Measurements from ENCODE around the gene NDC1. TPM values are rescaled to one million over a fixed set of nuclear protein-coding genes. Genes with fewer than 3 reads are reported as not detected.
"Not testable (repeated sequence)": the region's sequence is repeated elsewhere in the genome, so short reads cannot be mapped to it uniquely, and the experiment has no call there.

The NDC1 gene
- total RNA-seq, result 10 to 100 TPM; 31.2 to 38.5 TPM

GRCh38 chr1:53837924-53838653 lies at the start of gene NDC1:
NDC1 (minus strand) TSS chr1:53838296; CDS start chr1:53838261, 35 bp downstream.
- Mint-ChIP-seq H3K36me3 (ENCODE audit: low read depth) (peaks cover 22% of the 10 kb centered on the region), H3K9me3 (ENCODE audit: low read depth) (peaks cover 6% of the 10 kb centered on the region), H3K27ac (peak within 1 kb of the TSS; percentile 96), H3K4me1 (peaks cover 25% of the 10 kb centered on the region), H3K27me3 (peaks cover 2% of the 10 kb centered on the region), H3K4me3 (peak within 1 kb of the TSS; percentile 100)
- CTCF ChIA-PET, result interaction anchor here (0.5 to 1.8 kb wide), 8 partner anchors 19 to 481 kb away, joined by 3 to 6 read pairs (median 4); partner anchors contain the start of genes TCEANC2 and TMEM59
- intact Hi-C loops (cut with DNase I, micrococcal nuclease), result loop anchor here (1.0 to 5.0 kb wide), 14 partner anchors 51 to 1783 kb away; partner anchors contain the start of genes PARS2 (in 2 of the 2), TCEANC2 (in 2 of the 2), TMEM59 (in 2 of the 2) and YIPF1 (in 2 of the 2)
- POLR2A ChIA-PET, result interaction anchor here (0.6 to 1.8 kb wide), 6 partner anchors 12 to 400 kb away, joined by 3 to 7 read pairs (median 4); partner anchors contain the start of genes TCEANC2, TMEM59 and YIPF1
- peak; percentile 92 for DNase-seq
- ATAC-seq, result peak; percentile 93

- POLR2A ChIA-PET; H3K27ac Mint-ChIP-seq; DNase-seq; H3K4me3 Mint-ChIP-seq; ATAC-seq; H3K27me3 Mint-ChIP-seq; H3K9me3 Mint-ChIP-seq (ENCODE audit: low read depth): not testable (repeated sequence)
- CTCF ChIA-PET, result interaction anchor here (1.9 to 3.8 kb wide), 3 partner anchors 23 to 76 kb away, joined by 4 to 19 read pairs (median 8); partner anchors contain the start of genes IFT25 and LRRC42
- intact Hi-C loops (cut with DNase I, micrococcal nuclease), result loop anchor here in 1 of 2 experiments (10.0 kb wide), 1 partner anchor 911 kb away; no protein-coding TSS in a partner anchor
- Mint-ChIP-seq H3K36me3 (ENCODE audit: low read depth) (peaks cover 32% of the 10 kb centered on the region), H3K4me1 (peaks cover 22% of the 10 kb centered on the region)
Observed at GRCh38 chr1:53883600-53883999, 45.5 kb upstream of the NDC1 start.

- H3K9me3 Mint-ChIP-seq (ENCODE audit: low read depth); POLR2A ChIA-PET; ATAC-seq; H3K27ac Mint-ChIP-seq; H3K27me3 Mint-ChIP-seq; DNase-seq; H3K4me3 Mint-ChIP-seq: not testable (repeated sequence)
- Mint-ChIP-seq H3K36me3 (ENCODE audit: low read depth) (peaks cover 27% of the 10 kb centered on the region), H3K4me1 (peaks cover 11% of the 10 kb centered on the region)
- CTCF ChIA-PET, result interaction anchor here (0.6 to 4.1 kb wide), 8 partner anchors 10 to 84 kb away, joined by 3 to 27 read pairs (median 4); partner anchors contain the start of genes IFT25 and LRRC42
- intact Hi-C loops (cut with DNase I, micrococcal nuclease), result loop anchor here in 1 of 2 experiments (10.0 kb wide), 1 partner anchor 913 kb away; no protein-coding TSS in a partner anchor
Observed at GRCh38 chr1:53881853-53882252, 43.8 kb upstream of the NDC1 start.

GRCh38 chr1:53878492-53879105 lies 40.5 kb upstream of the NDC1 start:
- no peaks in the 10 kb centered on the region for H3K27me3 Mint-ChIP-seq

GRCh38 chr1:53875150-53875549 lies 37.1 kb upstream of the NDC1 start:
- H3K36me3 Mint-ChIP-seq (ENCODE audit: low read depth), result peaks cover 19% of the 10 kb centered on the region
- CTCF ChIA-PET, result interaction anchor here (1.9 to 2.5 kb wide), 3 partner anchors 14 to 84 kb away, joined by 6 to 13 read pairs (median 7); no protein-coding TSS in a partner anchor
- not testable (repeated sequence) for ATAC-seq

More at GRCh38 chr1:53878492-53879105, 40.5 kb upstream of the NDC1 start:
- ChIA-PET CTCF (interaction anchor here (0.6 to 4.1 kb wide), 28 partner anchors 14 to 208 kb away, joined by 3 to 35 read pairs (median 4); no protein-coding TSS in a partner anchor), POLR2A (interaction anchor here (1.6 kb wide), 1 partner anchor 70 kb away, joined by 4 read pairs; no protein-coding TSS in a partner anchor)
- peaks cover 30% of the 10 kb centered on the region for H3K36me3 Mint-ChIP-seq (ENCODE audit: low read depth)
- ATAC-seq, result peak; percentile 36
- no peak for DNase-seq
- intact Hi-C loops (cut with DNase I, micrococcal nuclease), result loop anchor here (1.0 to 2.0 kb wide), 3 partner anchors 70 to 81 kb away; no protein-coding TSS in a partner anchor
- H3K4me1 Mint-ChIP-seq, result peaks cover 4% of the 10 kb centered on the region
- H3K27ac Mint-ChIP-seq, result no peak overlapping the region
- H3K4me3 Mint-ChIP-seq, result no peak overlapping the region
- peaks cover 3% of the 10 kb centered on the region for H3K9me3 Mint-ChIP-seq (ENCODE audit: low read depth)

GRCh38 chr1:53871773-53872484 lies 33.8 kb upstream of the NDC1 start:
- POLR2A ChIA-PET, result no interaction called here
- CTCF ChIA-PET, result interaction anchor here (0.7 to 4.2 kb wide), 7 partner anchors 8 to 88 kb away, joined by 3 to 35 read pairs (median 4); no protein-coding TSS in a partner anchor
- H3K9me3 Mint-ChIP-seq (ENCODE audit: low read depth), result no peaks in the 10 kb centered on the region
- intact Hi-C loops (cut with DNase I, micrococcal nuclease), result no loop called here
- ATAC-seq, result no peak
- H3K36me3 Mint-ChIP-seq (ENCODE audit: low read depth), result peaks cover 15% of the 10 kb centered on the region
- no peaks in the 10 kb centered on the region for H3K4me1 Mint-ChIP-seq
- no peak for DNase-seq
- H3K27ac Mint-ChIP-seq, result no peak overlapping the region
- H3K27me3 Mint-ChIP-seq, result no peaks in the 10 kb centered on the region
- no peak overlapping the region for H3K4me3 Mint-ChIP-seq

More at GRCh38 chr1:53875150-53875549, 37.1 kb upstream of the NDC1 start:
- H3K4me1 Mint-ChIP-seq; H3K27me3 Mint-ChIP-seq; H3K9me3 Mint-ChIP-seq (ENCODE audit: low read depth); H3K4me3 Mint-ChIP-seq; POLR2A ChIA-PET; H3K27ac Mint-ChIP-seq; DNase-seq; intact Hi-C loops (cut with DNase I, micrococcal nuclease): not testable (repeated sequence)

- ChIA-PET CTCF (interaction anchor here (0.7 to 4.2 kb wide), 4 partner anchors 10 to 88 kb away, joined by 3 to 35 read pairs (median 10); no protein-coding TSS in a partner anchor), POLR2A (no interaction called here)
- Mint-ChIP-seq H3K9me3 (ENCODE audit: low read depth) (no peaks in the 10 kb centered on the region), H3K36me3 (ENCODE audit: low read depth) (peaks cover 17% of the 10 kb centered on the region), H3K4me3 (no peak overlapping the region), H3K27me3 (no peaks in the 10 kb centered on the region), H3K4me1 (no peaks in the 10 kb centered on the region), H3K27ac (no peak overlapping the region)
- DNase-seq, result no peak
- intact Hi-C loops (cut with DNase I, micrococcal nuclease), result no loop called here
- no peak for ATAC-seq
Observed at GRCh38 chr1:53871221-53871620, 33.1 kb upstream of the NDC1 start.

- CTCF ChIA-PET, result interaction anchor here (1.1 to 2.4 kb wide), 4 partner anchors 9 to 90 kb away, joined by 3 to 17 read pairs (median 12); no protein-coding TSS in a partner anchor
- DNase-seq (no peak), ATAC-seq (no peak)
- intact Hi-C loops (cut with DNase I, micrococcal nuclease), result no loop called here
- H3K27me3 Mint-ChIP-seq, result no peaks in the 10 kb centered on the region
- H3K4me1 Mint-ChIP-seq, result no peaks in the 10 kb centered on the region
- H3K4me3 Mint-ChIP-seq, result no peak overlapping the region
- POLR2A ChIA-PET, result no interaction called here
- no peaks in the 10 kb centered on the region for H3K9me3 Mint-ChIP-seq (ENCODE audit: low read depth)
- H3K36me3 Mint-ChIP-seq (ENCODE audit: low read depth), result peaks cover 14% of the 10 kb centered on the region
- H3K27ac Mint-ChIP-seq, result no peak overlapping the region
Observed at GRCh38 chr1:53869454-53870117, 31.5 kb upstream of the NDC1 start.

GRCh38 chr1:53868565-53868964 lies 30.5 kb upstream of the NDC1 start:
- intact Hi-C loops (cut with DNase I, micrococcal nuclease), result no loop called here
- DNase-seq, result no peak
- H3K4me3 Mint-ChIP-seq, result no peak overlapping the region
- H3K36me3 Mint-ChIP-seq (ENCODE audit: low read depth), result peaks cover 14% of the 10 kb centered on the region
- ChIA-PET CTCF (interaction anchor here (0.7 to 2.4 kb wide), 6 partner anchors 8 to 200 kb away, joined by 3 to 17 read pairs (median 4); no protein-coding TSS in a partner anchor), POLR2A (no interaction called here)
- H3K27me3 Mint-ChIP-seq, result no peaks in the 10 kb centered on the region
- H3K27ac Mint-ChIP-seq, result no peak overlapping the region
- ATAC-seq, result no peak
- H3K4me1 Mint-ChIP-seq, result no peaks in the 10 kb centered on the region
- H3K9me3 Mint-ChIP-seq (ENCODE audit: low read depth), result no peaks in the 10 kb centered on the region

- Mint-ChIP-seq H3K9me3 (ENCODE audit: low read depth) (no peaks in the 10 kb centered on the region), H3K4me3 (no peak overlapping the region), H3K27ac (no peak overlapping the region), H3K4me1 (peaks cover 12% of the 10 kb centered on the region), H3K36me3 (ENCODE audit: low read depth) (peaks cover 11% of the 10 kb centered on the region), H3K27me3 (no peaks in the 10 kb centered on the region)
- peak; percentile 6 for DNase-seq
- CTCF ChIA-PET, result interaction anchor here (1.0 to 8.6 kb wide), 11 partner anchors 10 to 219 kb away, joined by 3 to 159 read pairs (median 22); partner anchors contain the start of genes IFT25, LRRC42 and YIPF1
- intact Hi-C loops (cut with DNase I, micrococcal nuclease), result loop anchor here in 1 of 2 experiments (5.0 kb wide), 1 partner anchor 625 kb away; no protein-coding TSS in a partner anchor
- no peak for ATAC-seq
- POLR2A ChIA-PET, result no interaction called here
Observed at GRCh38 chr1:53862507-53862906, 24.4 kb upstream of the NDC1 start.

All from activated CD4-positive, alpha-beta T cell treated with anti-CD3 and anti-CD28 coated beads for 36 hours (primary cell).